Mononuclear cell (primary cell): ENCODE results near the gene CYB5R4. TPM values are rescaled to one million over a fixed set of nuclear protein-coding genes. Genes with fewer than 3 reads are reported as not detected.
A peak's percentile ranks its signal among the peaks of the same experiment; 100 is the strongest.

Experiments
- H3K27me3 ChIP-seq: 2 replicates; pipeline ENCODE4 v1.6.0; 2011; ENCODE audit warnings: low read length, control low read depth; ENCODE audit not compliant: insufficient read depth
- H3K4me1 ChIP-seq: 2 replicates; pipeline ENCODE4 v1.5.1; 2011; ENCODE audit warnings: mild to moderate bottlenecking, low read length, control low read depth; ENCODE audit not compliant: insufficient read depth
- H3K4me3 ChIP-seq: 2 replicates; pipeline ENCODE4 v1.5.1; 2011; ENCODE audit warnings: mild to moderate bottlenecking, low read length, moderate library complexity
- H3K9me3 ChIP-seq: 2 replicates; pipeline ENCODE4 v1.5.1; 2011; ENCODE audit warnings: low read depth, mild to moderate bottlenecking, control low read depth, low read length
- total RNA-seq: library from RNA; depleted of rRNA; stranded (reverse); fragments of >200 nt; gene quantifications from one replicate; pipeline ENCODE4 v1.2.3, GENCODE V29; 2012

CYB5R4 gene, protein sequence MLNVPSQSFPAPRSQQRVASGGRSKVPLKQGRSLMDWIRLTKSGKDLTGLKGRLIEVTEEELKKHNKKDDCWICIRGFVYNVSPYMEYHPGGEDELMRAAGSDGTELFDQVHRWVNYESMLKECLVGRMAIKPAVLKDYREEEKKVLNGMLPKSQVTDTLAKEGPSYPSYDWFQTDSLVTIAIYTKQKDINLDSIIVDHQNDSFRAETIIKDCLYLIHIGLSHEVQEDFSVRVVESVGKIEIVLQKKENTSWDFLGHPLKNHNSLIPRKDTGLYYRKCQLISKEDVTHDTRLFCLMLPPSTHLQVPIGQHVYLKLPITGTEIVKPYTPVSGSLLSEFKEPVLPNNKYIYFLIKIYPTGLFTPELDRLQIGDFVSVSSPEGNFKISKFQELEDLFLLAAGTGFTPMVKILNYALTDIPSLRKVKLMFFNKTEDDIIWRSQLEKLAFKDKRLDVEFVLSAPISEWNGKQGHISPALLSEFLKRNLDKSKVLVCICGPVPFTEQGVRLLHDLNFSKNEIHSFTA
- total RNA-seq, result 26.7 TPM

GRCh38 chr6:83859410-83860358, at the start of gene CYB5R4:
CYB5R4 (plus strand) TSS chr6:83859689; CDS start chr6:83859783, 94 bp downstream.
- Histone ChIP-seq H3K4me3 (peak within 1 kb of the TSS; percentile 89), H3K27me3 (peaks cover 23% of the 10 kb centered on the region), H3K4me1 (peaks cover 24% of the 10 kb centered on the region), H3K9me3 (no peaks in the 10 kb centered on the region)

GRCh38 chr6:83812595-83812994, 46.9 kb upstream of the CYB5R4 start:
- H3K9me3 ChIP-seq, result no peaks in the 10 kb centered on the region
- H3K4me3 ChIP-seq, result no peak overlapping the region
- no peaks in the 10 kb centered on the region for H3K27me3 ChIP-seq
- no peaks in the 10 kb centered on the region for H3K4me1 ChIP-seq

- no peak overlapping the region for H3K4me3 ChIP-seq
- no peaks in the 10 kb centered on the region for H3K4me1 ChIP-seq
- no peaks in the 10 kb centered on the region for H3K9me3 ChIP-seq
- H3K27me3 ChIP-seq, result no peaks in the 10 kb centered on the region
Observed at GRCh38 chr6:83815631-83816272, 43.7 kb upstream of the CYB5R4 start.

DNA sequence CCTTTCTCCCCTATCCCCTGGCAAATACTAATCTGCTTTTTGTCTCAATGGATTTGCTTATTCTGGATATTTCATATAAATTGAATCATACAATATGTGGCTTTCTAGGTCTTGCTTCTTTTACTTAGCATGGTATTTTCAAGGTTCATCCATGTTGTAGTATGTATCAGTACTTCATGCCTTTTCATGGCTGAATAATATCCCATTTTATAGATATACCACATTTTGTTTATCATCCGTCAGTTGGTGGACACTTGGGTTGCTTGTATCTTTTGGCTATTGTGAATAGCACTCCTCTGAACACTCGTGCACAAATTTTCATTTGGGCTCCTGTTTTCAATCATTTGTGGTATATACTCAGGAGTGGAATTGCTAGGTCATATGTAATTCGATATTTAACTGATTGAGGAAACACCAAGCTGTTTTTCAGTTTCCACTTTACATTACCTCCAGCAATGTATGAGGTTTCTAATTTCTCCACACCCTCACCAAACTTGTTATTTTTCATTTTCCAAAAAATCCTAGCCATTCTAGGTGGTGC, 36.8 kb upstream of the CYB5R4 start:
- Histone ChIP-seq H3K4me1 (no peaks in the 10 kb centered on the region), H3K27me3 (no peaks in the 10 kb centered on the region), H3K4me3 (no peak overlapping the region), H3K9me3 (no peaks in the 10 kb centered on the region)

GRCh38 chr6:83824388-83824801, 35.1 kb upstream of the CYB5R4 start:
- H3K27me3 ChIP-seq, result no peaks in the 10 kb centered on the region
- H3K4me3 ChIP-seq, result no peak overlapping the region
- H3K9me3 ChIP-seq, result no peaks in the 10 kb centered on the region
- no peaks in the 10 kb centered on the region for H3K4me1 ChIP-seq

DNA sequence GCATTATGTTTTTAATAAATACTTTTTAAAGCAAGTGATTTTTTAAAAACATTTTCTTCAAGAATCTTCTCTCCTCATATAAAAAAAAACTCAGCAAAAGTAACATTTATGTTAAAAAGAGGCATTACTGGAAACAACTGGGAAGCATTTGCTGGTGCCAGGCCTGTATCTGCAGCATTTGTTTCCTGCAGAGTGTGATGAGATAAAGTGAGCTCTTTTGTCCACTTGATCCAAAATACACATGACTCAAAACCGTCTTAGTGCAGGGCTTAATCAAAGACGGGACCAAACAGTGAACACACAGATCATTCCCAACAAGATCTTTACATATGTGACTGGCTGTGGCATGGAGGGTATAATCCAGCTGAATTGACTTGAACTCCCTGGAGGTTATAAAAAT, 34.7 kb upstream of the CYB5R4 start:
- no peak overlapping the region for H3K4me3 ChIP-seq
- H3K9me3 ChIP-seq, result no peaks in the 10 kb centered on the region
- no peaks in the 10 kb centered on the region for H3K27me3 ChIP-seq
- no peaks in the 10 kb centered on the region for H3K4me1 ChIP-seq

GRCh38 chr6:83827050-83827449, 32.4 kb upstream of the CYB5R4 start:
- no peaks in the 10 kb centered on the region for H3K4me1 ChIP-seq
- H3K4me3 ChIP-seq, result no peak overlapping the region
- no peaks in the 10 kb centered on the region for H3K9me3 ChIP-seq
- H3K27me3 ChIP-seq, result peaks cover 2% of the 10 kb centered on the region

- Histone ChIP-seq H3K4me3 (no peak overlapping the region), H3K4me1 (no peaks in the 10 kb centered on the region), H3K27me3 (peaks cover 3% of the 10 kb centered on the region), H3K9me3 (no peaks in the 10 kb centered on the region)
Observed at GRCh38 chr6:83838727-83839126, 20.8 kb upstream of the CYB5R4 start.

GRCh38 chr6:83844170-83844569, 15.3 kb upstream of the CYB5R4 start:
- Histone ChIP-seq H3K27me3 (peaks cover 8% of the 10 kb centered on the region), H3K4me1 (no peaks in the 10 kb centered on the region), H3K9me3 (no peaks in the 10 kb centered on the region), H3K4me3 (no peak overlapping the region)

DNA sequence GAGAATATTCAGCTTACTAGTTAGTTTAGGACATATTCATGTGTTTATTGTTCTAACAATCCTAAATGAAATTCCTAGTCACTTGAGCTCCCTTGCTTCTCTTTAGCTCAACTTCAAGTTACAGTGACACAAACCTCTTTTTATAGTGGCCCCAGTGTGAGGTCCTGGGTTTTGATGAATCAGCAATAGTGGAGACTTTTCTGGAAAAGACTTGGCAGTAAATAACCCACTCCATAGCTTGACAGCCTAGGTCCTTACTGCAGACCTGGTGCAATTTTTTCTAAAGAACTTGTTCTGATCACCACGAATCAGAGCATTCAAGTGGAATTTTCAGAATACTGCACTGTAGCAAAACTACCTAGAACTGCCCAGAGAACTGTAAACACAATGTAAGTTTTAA, 13.2 kb upstream of the CYB5R4 start:
- Histone ChIP-seq H3K27me3 (peaks cover 27% of the 10 kb centered on the region), H3K4me3 (no peak overlapping the region), H3K4me1 (no peaks in the 10 kb centered on the region), H3K9me3 (no peaks in the 10 kb centered on the region)

- Histone ChIP-seq H3K4me1 (no peaks in the 10 kb centered on the region), H3K9me3 (no peaks in the 10 kb centered on the region), H3K4me3 (no peak overlapping the region), H3K27me3 (peaks cover 36% of the 10 kb centered on the region)
Observed at GRCh38 chr6:83847179-83847578, 12.3 kb upstream of the CYB5R4 start.

DNA sequence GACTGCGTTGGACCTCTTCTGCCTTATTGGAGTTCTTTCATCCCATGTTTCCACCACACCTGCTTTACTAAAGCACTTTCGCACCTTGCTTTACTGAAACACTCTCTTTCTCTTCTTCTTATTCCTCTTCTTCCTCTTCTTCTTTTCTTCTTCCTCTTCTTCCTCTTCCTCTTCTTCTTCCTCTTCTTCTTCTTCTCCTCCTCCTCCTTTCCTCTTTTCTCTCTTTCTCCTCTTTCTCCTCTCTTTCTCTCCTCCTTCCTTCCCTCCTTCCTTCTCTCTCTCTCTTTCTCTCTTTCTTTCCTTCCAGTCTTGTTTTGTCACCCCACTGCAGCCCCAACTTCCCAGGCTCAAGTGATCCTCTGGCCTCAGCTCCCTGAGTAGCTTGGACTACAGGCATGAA, 10.4 kb upstream of the CYB5R4 start:
- Histone ChIP-seq H3K4me3 (no peak overlapping the region), H3K27me3 (peaks cover 53% of the 10 kb centered on the region), H3K9me3 (no peaks in the 10 kb centered on the region), H3K4me1 (peaks cover 11% of the 10 kb centered on the region)

- Histone ChIP-seq H3K9me3 (no peaks in the 10 kb centered on the region), H3K4me3 (no peak overlapping the region), H3K4me1 (peaks cover 11% of the 10 kb centered on the region), H3K27me3 (peaks cover 58% of the 10 kb centered on the region)
Observed at GRCh38 chr6:83849610-83850009, 9.9 kb upstream of the CYB5R4 start.

DNA sequence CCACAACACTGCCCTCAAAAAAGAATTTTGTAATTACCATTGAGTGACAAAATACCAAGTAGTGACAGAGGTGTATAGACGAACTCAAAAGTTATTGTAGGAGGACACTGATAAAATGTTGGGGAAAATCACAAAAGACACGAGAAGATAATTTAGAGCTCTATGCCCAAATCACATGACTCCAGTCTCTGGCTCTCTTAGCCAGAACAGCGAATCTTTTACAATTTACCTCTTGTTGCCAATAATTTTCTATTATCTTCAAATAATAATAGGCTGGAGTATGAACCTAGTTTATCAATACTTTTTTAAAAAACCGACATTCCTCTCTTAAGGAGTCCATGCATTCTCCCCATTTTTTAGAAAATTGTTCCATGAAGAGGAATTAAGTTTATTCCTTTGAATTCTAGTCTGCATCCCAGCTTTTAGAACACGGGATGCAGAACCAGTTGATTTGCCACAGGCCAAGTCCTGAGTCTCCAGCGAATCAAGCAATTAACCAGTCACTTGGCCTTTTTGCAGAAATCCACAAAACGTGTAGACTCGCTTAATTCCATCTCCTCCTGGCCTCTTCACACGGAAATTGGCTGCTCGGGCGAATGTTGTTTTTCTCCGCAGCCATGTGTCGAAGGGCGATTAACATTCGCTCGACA, 6.8 kb upstream of the CYB5R4 start:
- H3K9me3 ChIP-seq, result no peaks in the 10 kb centered on the region
- H3K4me3 ChIP-seq, result no peak overlapping the region
- peaks cover 76% of the 10 kb centered on the region for H3K27me3 ChIP-seq
- H3K4me1 ChIP-seq, result peaks cover 11% of the 10 kb centered on the region
